DOHH2 (cell line): ENCODE data around the gene AKNA.

Source experiments
- H3F3A ChIP-seq: fragments of 200-600 bp; sonication (generic), shearing (Covaris generic); 2 replicates; pipeline ENCODE4 v1.6.0; 2016; ENCODE audit warnings: antibody characterized with exemption, mild to moderate bottlenecking; ENCODE audit not compliant: control insufficient read depth, insufficient read depth
- H3K27ac ChIP-seq: fragments of 200-600 bp; sonication (generic); 2 replicates; pipeline ENCODE4 v1.5.1; 2014; ENCODE audit warnings: low read depth, mild to moderate bottlenecking, low read length, moderate library complexity
- H3K27me3 ChIP-seq: fragments of 200-600 bp; sonication (generic); 2 replicates; pipeline ENCODE4 v1.6.1; 2014; ENCODE audit warnings: mild to moderate bottlenecking, low read length, mixed read lengths; ENCODE audit not compliant: control insufficient read depth
- H3K36me3 ChIP-seq: fragments of 200-600 bp; sonication (generic); 2 replicates; pipeline ENCODE4 v1.6.1; 2014; ENCODE audit warnings: mild to moderate bottlenecking, low read length, moderate library complexity, mixed read lengths; ENCODE audit not compliant: control insufficient read depth
- H3K4me1 ChIP-seq: fragments of 200-600 bp; sonication (generic); 2 replicates; pipeline ENCODE4 v1.6.1; 2014; ENCODE audit warnings: mild to moderate bottlenecking, low read length, mixed read lengths; ENCODE audit not compliant: control insufficient read depth
- H3K4me2 ChIP-seq: fragments of 200-600 bp; sonication (generic); 2 replicates; pipeline ENCODE4 v1.6.0; 2014; ENCODE audit warnings: mild to moderate bottlenecking, low read length, moderate library complexity
- H3K4me3 ChIP-seq: fragments of 200-600 bp; sonication (generic); 2 replicates; pipeline ENCODE4 v1.5.1; 2014; ENCODE audit warnings: mild to moderate bottlenecking, low read length, mixed read lengths
- H3K79me2 ChIP-seq: fragments of 200-600 bp; sonication (generic); 2 replicates; pipeline ENCODE4 v1.6.1; 2014; ENCODE audit warnings: mild to moderate bottlenecking, low read length, mixed read lengths; ENCODE audit not compliant: control insufficient read depth
- H3K9me2 ChIP-seq: fragments of 200-600 bp; sonication (generic); replicated peaks from 2 replicates; pipeline ENCODE4 v1.6.1; 2014; ENCODE audit warnings: mild to moderate bottlenecking, low read length, mixed read lengths; ENCODE audit not compliant: control insufficient read depth
- H3K9me3 ChIP-seq: fragments of 200-600 bp; sonication (generic); 2 replicates; pipeline ENCODE4 v1.6.1; 2014; ENCODE audit warnings: antibody characterized with exemption, low read length, mixed read lengths; ENCODE audit not compliant: control insufficient read depth, insufficient read depth
- H4K20me1 ChIP-seq: fragments of 200-600 bp; sonication (generic); 2 replicates; pipeline ENCODE4 v1.6.0; 2014; ENCODE audit warnings: low read depth, mild to moderate bottlenecking, antibody characterized with exemption, low read length, moderate library complexity; ENCODE audit not compliant: control insufficient read depth, insufficient read depth
- EZH2phosphoT487 ChIP-seq: fragments of 200-600 bp; sonication (generic); IDR thresholded peaks from 2 replicates; pipeline ENCODE4 v1.6.1; 2017; ENCODE audit warnings: borderline replicate concordance, mild to moderate bottlenecking, antibody characterized with exemption, low read length, moderate library complexity, mixed read lengths
- TF ChIP-seq, protein P1 (sequence below): fragments of 200-600 bp; sonication (generic); IDR thresholded peaks from one replicate; pipeline ENCODE4 v1.5.1; 2014; ENCODE audit warnings: antibody characterized with exemption, mild to moderate bottlenecking, low read depth, low read length; ENCODE audit not compliant: poor library complexity, severe bottlenecking

AKNA gene

DNA sequence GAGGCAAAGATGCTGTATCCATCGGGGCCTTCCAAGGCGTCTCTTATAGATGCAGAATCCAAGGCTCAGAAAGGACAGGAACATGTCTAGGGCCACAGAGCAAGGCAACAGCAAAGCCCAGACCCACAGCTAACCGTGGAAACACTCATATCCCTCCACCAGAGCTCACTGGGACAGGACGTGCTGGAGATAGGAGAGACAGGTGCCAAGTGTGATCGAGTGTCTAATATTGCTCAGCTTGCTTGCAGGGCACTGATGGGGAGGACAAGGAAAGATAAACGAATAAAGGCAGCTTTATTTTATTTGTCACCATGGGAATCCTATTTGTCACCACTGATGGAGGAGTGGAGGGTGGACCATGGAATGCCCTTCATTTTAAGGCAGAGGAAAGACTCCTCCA lies 44.0 kb upstream of the AKNA start:
- H3K4me3 ChIP-seq, result no peak overlapping the region
- H3F3A ChIP-seq, result no peaks in the 10 kb centered on the region
- H3K27me3 ChIP-seq, result peaks cover 21% of the 10 kb centered on the region
- H3K4me1 ChIP-seq, result peaks cover 6% of the 10 kb centered on the region
- no peak overlapping the region for H3K4me2 ChIP-seq
- no peaks in the 10 kb centered on the region for H3K9me3 ChIP-seq
- TF ChIP-seq EZH2phosphoT487, result no peak
- TF ChIP-seq, protein P1, sequence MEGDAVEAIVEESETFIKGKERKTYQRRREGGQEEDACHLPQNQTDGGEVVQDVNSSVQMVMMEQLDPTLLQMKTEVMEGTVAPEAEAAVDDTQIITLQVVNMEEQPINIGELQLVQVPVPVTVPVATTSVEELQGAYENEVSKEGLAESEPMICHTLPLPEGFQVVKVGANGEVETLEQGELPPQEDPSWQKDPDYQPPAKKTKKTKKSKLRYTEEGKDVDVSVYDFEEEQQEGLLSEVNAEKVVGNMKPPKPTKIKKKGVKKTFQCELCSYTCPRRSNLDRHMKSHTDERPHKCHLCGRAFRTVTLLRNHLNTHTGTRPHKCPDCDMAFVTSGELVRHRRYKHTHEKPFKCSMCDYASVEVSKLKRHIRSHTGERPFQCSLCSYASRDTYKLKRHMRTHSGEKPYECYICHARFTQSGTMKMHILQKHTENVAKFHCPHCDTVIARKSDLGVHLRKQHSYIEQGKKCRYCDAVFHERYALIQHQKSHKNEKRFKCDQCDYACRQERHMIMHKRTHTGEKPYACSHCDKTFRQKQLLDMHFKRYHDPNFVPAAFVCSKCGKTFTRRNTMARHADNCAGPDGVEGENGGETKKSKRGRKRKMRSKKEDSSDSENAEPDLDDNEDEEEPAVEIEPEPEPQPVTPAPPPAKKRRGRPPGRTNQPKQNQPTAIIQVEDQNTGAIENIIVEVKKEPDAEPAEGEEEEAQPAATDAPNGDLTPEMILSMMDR, result no peak
- no peaks in the 10 kb centered on the region for H3K79me2 ChIP-seq
- H3K9me2 ChIP-seq, result no peaks in the 10 kb centered on the region
- no peak overlapping the region for H3K27ac ChIP-seq
- no peaks in the 10 kb centered on the region for H4K20me1 ChIP-seq
- no peaks in the 10 kb centered on the region for H3K36me3 ChIP-seq

DNA sequence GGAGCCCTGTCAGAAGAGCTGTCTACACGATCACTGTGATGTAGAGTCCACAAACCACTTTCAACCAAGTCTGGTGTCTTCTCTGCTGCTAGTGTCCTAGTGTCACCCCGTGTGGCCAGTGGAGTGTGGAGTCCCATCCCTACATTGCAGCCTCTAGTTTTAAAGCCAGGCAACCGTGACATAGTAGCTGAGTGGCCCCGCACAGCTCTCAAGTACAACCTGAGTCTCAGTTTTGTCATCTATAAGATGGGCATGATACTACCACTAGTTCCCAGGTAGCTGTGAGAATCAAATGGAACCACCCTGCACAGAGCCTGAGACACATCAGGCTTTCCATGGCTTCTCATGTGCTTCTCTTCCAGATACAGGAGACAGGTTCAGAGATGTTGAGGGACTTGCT lies 43.2 kb upstream of the AKNA start:
- Histone ChIP-seq H3F3A (no peaks in the 10 kb centered on the region), H3K27ac (no peak overlapping the region), H3K36me3 (no peaks in the 10 kb centered on the region), H3K4me3 (no peak overlapping the region), H3K27me3 (peaks cover 29% of the 10 kb centered on the region), H3K79me2 (no peaks in the 10 kb centered on the region), H3K9me2 (no peaks in the 10 kb centered on the region), H4K20me1 (no peaks in the 10 kb centered on the region), H3K4me2 (no peak overlapping the region), H3K4me1 (peaks cover 6% of the 10 kb centered on the region), H3K9me3 (no peaks in the 10 kb centered on the region)
- TF ChIP-seq, protein P1, result no peak
- TF ChIP-seq EZH2phosphoT487, result no peak

DNA sequence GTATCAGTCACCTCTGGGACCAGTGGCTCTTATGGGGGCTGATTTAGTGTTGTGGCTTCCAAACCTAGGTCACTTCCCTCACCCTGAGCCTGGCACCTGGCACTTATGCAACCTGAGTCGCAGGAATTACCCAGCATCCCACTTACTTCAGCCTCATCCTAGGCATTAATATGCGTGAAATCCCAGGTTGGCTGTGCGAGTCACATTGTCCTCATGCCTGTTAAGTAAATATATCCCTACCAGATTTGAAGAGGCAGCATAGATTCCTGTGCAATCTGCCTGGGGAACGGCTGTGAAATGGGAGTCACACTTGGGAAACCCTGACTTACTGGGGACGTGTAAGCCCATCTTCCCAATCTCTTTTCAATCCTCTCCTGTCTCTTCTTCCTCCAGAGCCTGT lies 42.7 kb upstream of the AKNA start:
- no peaks in the 10 kb centered on the region for H3F3A ChIP-seq
- no peak overlapping the region for H3K4me2 ChIP-seq
- H3K9me2 ChIP-seq, result no peaks in the 10 kb centered on the region
- H3K79me2 ChIP-seq, result no peaks in the 10 kb centered on the region
- peaks cover 33% of the 10 kb centered on the region for H3K27me3 ChIP-seq
- peaks cover 6% of the 10 kb centered on the region for H3K4me1 ChIP-seq
- no peaks in the 10 kb centered on the region for H3K36me3 ChIP-seq
- no peaks in the 10 kb centered on the region for H3K9me3 ChIP-seq
- no peak overlapping the region for H3K27ac ChIP-seq
- TF ChIP-seq, protein P1, result no peak
- no peak for TF ChIP-seq EZH2phosphoT487
- H3K4me3 ChIP-seq, result no peak overlapping the region
- no peaks in the 10 kb centered on the region for H4K20me1 ChIP-seq

DNA sequence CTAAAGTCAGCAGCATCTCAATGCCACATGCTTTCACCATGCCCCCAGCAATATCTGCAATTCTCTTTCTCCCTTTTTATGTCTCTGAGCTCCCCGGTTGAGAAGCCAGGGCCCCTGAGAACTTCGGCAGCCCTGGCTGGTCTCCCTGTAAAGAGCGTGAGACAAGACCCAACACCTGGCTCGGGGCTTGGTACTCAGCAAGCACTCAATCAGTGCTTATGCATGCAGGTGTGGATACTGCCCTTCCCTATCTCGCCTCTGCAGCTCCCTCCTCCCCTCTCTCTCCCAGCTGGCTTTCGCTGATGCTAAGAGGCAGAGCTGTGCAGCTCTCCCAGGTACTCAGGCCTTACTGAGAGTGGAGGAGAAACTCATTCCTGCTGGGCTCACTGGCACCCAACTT lies 41.7 kb upstream of the AKNA start:
- peaks cover 33% of the 10 kb centered on the region for H3K27me3 ChIP-seq
- H3K9me3 ChIP-seq, result no peaks in the 10 kb centered on the region
- no peak overlapping the region for H3K4me3 ChIP-seq
- H4K20me1 ChIP-seq, result no peaks in the 10 kb centered on the region
- no peaks in the 10 kb centered on the region for H3K9me2 ChIP-seq
- no peak overlapping the region for H3K27ac ChIP-seq
- no peaks in the 10 kb centered on the region for H3K36me3 ChIP-seq
- no peak overlapping the region for H3K4me2 ChIP-seq
- TF ChIP-seq, protein P1, result no peak
- TF ChIP-seq EZH2phosphoT487, result no peak
- no peaks in the 10 kb centered on the region for H3F3A ChIP-seq
- peaks cover 6% of the 10 kb centered on the region for H3K4me1 ChIP-seq
- no peaks in the 10 kb centered on the region for H3K79me2 ChIP-seq
